ENCODE data around the gene ATP6V0B.

The ATP6V0B gene

DNA sequence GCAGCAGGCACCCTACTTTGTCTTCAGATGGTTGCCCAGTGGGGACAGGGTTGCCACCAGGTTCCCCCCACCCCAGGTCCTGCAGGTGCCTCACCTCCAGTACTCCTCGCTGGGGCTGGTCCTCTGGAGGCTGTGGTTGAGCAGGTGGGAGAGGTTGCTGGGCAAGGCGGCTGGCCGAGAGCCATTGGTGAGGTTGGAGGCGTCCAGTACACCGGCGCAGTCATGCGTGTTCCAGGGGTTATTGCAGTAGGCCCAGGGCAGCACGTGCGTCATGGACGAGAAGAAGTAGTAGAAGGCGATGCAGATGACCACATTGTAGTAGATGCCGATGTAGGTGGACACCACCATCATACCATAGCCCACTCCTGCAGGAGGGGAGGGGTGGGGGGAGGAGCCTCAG lies 33.5 kb downstream of the ATP6V0B start:
- DNase-seq: no peak

DNA sequence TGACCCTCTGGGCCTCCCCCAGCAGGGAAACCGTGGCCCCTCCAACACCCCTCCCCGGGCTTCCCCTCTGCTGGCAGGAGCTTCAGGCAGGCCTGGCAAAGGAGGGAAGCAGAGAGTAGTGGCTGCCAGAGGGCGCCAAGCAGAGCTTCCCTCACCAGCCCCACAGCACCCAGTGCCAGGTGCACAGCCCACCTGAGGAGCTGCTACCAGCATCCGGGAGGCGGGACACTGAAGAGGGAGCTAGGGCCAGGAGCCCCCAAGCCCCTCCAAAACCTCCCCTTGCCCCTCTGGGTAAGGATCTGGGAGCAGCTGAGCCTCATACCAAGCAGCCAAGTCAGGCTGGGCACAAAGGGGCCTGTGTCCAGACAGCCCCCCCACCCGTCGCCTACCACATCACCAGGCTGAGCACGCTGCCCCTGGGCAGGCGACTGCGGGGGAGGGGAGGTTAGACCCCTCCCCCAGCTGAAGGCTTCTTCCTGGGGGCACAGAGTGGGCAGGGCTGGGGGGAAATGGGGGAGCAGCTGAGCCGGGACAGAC lies 36.2 kb downstream of the ATP6V0B start:
- DNase-seq: no peak

DNA sequence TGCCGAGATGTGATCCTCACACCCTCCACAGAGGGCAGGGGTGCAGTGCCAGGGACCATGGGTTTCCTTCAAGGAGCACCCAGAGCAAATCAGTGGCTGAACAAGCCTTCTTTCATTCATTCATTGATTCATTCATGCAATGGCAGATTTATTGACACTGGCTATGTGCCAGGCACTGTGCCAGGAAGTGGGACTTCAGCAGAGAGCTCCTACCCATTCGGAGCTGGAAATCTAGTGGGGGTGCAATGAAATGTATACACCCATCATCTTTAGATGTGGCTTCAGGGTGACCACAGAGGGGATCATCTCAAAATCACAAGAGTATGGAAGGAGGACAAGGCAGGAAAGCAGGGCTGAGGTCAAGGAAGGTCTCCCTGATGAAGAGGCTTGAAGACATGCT lies 37.6 kb downstream of the ATP6V0B start:
- DNase-seq: no peak

DNA sequence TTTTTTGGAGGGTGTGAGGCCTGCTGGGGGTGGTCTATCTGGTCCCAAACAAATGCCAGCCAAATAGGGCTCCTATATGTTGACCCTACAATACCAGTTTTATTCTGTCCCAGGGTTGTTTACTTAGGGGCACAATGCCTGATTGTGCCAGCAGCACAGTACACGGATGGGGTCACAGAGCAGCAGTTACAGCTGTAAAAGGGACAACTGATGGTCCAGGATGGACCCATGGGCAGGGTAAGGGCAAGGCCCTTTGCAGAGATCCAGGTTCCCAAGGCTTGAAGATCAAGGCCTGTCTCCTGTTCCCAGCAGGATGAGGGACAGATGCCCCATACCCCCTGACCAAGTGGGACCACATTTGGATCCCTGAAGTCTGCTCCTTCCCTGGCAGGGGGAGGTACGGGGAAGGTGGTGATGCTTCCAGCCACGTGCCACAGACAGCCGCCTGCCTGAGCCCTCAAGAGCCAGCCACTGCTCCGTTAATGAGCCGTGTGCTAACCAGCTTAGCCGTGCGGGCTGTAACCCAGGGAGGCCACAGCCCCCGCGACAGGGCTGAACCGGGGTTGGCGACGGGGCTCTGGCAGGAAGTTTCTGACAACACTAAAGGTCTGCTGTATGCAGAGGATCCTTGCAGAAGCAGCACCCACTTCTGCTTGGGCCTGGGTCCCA lies 38.3 kb downstream of the ATP6V0B start:
- DNase-seq: no peak

DNA sequence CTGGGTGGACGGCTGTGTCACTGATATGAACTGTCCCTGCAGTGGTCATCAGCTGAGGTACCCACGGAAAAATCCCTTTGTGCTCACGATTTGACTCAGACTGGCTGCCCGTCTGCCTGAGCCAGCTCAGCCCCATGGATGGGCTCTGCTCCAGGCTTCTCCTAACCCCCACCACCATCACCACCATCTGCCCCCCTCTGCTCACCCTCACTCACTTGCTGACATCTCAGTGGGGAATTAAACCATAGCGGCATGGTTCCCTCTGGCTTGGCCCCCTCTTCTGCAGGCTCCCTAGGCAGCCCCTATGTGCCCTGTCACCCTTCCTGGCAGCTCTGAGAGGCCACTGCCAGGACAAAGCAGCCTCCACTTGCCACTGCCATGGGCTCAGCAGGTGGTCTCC lies 39.2 kb downstream of the ATP6V0B start:
- DNase-seq: no peak

DNA sequence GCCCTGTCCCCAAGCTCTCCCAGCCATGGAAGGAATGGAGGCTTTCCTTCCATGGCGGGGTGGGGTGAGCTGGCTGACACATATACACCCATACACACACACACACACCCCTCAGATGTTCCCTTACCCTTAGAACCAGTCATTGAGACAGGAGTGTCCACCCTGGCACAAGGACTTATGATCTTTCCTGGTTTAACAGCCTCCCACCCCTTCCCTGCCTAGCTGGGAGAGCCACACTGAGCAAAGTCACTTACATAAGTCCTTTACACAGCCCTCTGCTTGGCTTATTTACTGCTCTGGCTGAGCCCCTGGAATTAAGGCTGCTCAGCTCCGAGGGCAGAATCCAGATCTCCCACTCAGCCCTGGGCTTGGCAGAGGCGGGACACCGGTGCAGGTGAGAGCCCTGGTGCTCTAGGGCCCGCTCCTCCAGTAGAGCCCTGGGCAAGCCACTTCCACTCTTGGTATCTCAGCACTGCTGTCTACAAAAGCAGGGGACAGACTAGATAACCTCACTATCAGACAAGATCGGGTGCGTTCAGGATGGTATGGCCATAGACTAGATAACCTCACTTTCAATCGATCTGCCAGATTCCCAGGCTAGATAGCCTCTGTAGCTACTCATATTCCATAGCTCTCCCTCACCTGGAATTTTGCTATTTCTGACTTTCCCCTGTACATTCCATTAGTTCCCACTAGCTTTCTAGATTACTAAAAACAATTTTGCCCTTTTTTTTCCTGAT lies 39.8 kb downstream of the ATP6V0B start:
- no peak for DNase-seq

DNA sequence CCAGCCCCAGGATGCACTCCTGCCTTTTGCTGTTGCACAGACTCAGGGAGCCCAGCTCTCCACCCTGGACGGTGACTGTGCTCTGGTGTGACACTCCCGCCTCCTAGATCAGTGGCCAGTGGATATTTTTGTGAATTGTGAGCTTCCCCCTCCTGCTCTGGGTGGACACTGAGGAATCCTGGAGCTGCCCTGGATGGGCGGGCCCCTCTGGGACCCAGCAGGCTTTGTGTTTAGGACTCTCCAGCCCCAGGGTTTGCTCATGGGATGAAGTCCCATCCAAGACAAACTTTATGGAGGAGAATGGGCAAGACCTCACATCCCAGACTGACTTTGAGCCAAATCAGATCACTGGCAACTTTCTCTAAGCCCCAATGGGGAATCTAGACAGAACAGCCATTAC lies 40.4 kb downstream of the ATP6V0B start:
- no peak for DNase-seq

DNA sequence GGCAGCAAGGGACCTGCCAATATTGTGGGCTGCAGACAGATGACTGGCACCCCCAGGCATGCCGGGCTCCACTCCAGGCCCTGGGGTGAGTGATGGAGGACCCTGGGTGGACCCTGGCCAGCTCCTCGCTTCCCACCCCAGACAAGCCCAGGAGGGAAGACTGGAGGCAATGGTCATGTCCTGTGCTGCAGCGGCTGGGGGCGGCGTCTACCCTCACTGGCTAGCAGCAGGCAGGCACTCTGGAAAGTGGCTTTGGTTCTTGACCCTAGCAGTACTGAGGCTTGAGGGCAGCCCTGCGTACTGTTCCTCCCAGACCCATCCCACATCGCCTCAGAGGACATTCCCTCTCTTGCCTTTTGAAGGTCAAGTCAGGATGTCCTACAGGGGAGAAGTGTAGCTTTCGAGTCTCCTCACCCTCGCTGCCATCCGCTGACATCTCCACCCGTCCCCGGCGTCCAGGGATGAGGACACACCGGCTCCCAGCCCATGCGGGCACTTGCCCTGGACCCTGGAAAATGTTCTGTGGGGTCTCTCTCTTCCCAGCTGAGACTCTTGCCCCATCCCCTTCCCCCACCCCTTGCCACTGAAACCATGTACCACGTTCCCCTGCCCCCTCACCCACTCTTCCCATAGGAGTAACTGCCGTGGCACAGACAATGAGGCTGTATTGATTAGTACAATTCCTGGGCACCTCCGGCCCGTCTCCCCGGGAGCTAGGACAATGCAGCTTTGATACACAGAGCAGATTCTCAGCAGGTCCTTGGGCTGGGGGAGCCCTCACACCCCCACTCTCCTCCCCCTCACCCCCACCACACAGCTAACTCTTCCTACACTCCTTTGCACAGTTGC lies 41.5 kb downstream of the ATP6V0B start:
- no peak for DNase-seq

DNA sequence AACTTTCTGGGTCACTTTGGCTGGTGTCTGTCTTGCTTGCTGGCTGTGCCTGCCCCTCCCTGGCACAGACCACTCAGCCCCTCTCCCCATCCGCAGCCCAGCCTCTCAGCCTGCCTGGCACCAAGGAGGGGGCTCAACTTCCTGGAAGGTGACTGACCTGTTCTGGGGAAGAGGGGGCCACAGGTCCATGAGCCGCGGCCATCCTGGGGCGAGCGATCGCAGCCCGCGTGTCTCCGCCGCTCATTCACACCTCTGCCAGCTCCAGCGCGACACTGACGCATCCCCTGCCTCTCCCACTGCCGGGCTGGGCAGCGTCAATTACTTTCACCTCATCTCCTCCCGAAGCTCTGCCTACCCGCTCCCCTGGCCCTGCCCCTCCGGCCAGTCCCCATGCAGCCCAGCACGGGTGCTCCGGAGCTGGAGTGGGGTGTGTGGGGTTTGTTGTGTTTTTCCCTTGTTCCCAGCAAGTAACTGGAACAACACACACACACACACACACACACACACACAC lies 42.2 kb downstream of the ATP6V0B start:
- no peak for DNase-seq

DNA sequence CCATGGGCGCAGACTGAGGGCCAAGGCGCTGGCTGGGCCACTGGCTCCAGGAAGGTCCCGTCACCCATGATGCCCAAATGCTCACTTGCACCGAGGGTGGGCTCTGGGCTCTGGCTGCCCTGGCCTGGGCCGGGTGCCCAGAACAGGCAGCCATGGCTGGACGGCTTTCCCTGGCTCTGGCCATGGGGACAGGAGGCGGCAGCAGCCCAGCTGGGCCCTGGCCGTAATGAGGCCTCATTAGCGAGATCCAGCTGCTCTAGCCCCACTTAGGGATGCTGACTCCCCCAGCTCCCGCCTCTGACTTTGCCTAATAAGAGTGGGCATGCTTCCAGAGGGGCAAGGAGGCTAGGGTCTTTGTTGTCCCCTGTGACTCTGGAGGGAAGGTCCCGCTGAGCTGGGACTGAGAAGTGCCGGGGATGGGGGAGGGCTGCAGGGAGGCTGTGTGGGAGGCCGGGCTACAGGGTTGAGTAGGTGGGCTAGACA lies 44.7 kb downstream of the ATP6V0B start:
- no peak for DNase-seq

DNA sequence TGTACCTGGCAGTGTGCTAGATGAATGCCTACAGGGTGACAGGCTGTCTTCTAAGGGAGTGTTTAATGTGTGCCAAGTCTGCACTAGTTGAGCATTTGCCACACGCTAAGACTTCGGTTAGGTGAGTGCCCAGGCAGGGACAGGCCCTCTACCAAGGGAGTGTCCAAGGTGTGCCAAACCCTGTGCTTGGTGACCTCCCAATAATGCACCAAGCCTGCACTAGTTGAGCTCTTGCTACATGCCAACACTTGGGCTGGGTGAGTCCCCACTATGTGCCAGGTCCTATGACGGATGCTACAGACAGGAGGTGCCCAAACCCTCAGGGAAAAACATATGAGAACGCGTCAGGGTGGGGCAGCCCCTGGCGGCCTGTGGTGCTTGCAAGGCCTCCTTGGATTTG lies 45.7 kb downstream of the ATP6V0B start:
- DNase-seq: no peak

DNA sequence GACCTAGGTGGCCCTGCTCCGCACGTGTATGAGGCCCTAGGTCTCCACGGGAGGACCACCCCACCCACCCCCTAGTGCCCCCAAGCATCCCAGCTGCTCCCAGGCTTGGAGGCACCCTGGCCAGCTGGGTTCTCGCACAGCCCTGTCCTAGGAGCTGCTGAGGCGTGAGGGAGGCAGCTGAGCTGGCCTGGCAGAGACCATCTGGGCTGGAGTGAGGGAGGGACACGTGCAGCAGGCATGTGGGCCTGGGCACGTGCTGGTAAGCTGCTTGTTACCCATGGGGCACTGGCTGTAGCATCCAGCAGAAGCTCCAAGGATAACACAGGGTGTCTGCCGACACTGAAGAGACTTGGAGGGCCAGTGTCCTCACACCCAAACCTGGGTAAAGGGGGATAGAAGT lies 46.4 kb downstream of the ATP6V0B start:
- DNase-seq: no peak

DNA sequence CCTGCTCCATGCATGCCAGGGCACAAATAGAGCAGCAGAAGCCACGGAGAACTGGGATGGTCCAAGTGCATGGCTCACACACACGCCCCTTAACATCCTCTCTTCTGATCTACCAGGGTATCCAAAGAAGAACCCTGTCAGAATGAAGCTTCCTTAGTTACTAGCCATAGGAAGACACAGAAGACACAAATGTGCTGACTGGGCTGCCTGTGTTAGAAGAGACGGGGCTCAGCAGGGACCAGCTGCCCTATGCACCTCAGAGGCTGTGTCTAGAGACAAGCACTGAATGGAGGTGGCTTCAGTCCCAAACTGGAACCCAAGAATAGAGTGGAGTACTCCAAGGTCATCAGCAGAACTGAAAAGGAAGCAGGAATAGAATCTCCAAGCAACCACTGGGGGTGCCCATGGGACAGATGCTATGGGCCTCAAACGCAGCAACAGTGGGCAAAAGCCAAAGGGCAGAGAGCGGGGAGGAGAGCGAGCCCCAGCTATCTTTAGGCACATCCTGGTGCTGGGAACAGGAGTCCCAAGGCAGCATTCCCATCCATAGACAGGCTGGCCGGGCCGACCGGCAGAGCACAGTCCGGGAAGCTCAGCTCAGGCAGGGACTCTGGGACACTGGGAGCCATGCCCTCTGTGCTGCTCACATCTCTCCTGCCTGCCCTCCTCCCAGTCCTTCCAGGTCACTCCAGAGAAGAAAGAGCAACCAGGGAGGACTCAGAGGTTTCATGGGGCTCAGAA lies 47.0 kb downstream of the ATP6V0B start:
- DNase-seq: no peak

DNA sequence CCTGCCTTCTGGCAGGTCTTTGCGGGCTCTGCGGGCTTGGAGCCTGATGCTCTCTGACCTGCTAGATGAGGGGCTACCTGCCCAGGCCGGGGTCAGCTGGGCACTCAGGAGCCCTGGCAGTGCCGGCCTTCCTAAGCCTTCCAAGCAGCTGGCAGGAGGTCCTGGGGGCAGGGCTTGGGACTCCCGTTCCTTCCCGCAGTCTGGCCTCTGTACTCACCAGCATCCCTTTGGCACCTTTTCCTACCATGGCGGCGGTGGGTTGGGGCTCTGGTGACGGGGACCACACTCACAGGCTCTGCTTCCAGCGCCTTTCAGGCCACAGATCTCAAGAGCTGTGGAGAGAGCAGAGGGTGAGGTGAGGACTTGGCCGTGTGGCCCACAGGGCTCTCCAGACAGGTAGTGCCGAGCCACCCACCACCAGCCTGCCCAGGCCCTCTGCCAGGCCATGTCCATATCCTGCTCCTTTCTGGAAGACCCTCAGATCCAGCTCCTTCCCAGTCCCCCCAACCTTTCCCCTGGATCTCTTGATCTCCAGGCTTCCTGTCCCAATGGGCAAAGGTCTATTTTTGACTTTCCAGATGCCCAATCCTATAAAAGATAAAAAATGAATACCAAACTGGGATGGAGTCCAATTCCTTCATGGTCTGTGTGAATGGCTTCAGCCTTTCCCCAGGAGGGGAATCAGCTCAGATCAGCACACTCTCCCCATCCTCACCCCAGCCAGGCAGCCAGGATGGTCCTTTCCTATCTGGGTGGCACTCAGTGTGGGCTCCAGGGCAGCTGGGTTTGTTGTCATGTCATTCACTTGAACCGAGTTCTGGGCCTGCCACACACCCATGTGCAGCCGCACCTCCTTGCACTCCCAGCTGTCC lies 49.5 kb downstream of the ATP6V0B start:
- DNase-seq: no peak

DNA sequence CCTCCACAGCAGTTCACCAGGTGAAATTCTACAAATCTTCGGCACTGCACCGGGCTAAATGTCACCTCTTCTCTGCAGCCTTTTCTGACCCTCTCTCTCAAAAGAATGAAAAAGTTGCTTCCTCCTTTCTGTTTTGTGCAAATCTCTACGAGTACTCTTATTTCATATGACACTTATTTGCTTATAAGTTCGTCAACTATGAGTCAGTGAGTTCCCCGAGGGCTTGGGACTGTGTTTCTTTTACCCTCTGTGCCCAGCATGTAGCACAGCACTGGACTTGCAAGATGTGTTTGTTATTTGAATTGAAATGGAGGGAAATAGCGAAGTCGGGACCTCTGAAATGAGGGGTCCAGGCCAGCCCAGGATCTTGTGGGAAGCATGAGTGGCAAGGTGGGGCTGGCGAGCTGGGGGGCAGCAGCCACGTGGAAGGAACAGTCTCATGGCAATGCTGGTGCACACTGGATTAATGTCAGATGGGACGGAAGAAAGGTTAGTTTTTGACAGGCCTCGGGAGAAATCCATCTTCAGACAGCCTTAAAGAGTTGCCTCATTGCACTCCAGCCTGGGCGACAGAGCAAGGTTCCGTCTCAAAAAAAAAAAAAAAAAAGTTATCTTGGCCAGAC lies 50.3 kb downstream of the ATP6V0B start:
- DNase-seq: no peak

DNA sequence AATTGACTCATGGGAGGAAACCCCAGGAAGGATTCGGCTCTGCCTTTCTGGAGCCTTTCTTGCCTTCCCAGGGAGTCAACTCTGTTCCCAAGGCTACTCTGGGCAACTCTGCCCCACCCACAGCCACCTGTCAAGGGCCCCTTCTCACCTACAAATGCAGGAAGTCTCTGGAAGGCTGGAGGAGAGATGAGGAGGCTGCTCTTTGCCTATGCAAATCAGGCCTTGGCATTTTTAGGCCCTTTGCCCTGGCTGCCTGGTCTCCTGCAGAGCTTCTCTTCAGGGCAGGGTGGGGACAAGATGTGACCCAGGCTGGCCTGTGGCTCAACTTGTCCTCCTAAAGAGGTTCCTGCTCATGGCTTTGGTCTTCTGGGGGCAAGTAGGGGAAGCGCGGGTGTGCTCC lies 51.1 kb downstream of the ATP6V0B start:
- DNase-seq: no peak

DNA sequence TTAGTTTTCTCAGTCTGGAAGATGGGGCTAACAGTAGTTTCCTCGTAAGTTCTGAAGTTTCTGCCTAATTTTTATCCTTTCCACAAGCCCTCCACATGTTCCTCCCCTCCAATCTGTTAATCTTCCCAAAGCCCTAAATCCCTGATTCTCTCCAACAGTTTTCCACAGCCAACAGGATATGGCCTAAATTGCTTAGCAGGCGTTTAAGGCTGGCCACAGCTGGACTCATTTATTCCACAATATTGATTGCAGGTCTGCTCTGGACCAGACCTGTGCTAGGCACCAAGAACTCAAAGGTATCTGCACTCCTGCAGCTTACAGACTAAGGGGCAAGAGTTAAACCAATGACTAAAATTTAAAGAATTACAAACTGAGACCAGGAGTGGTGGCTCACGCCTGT lies 52.6 kb downstream of the ATP6V0B start:
- no peak for DNase-seq

Measured in stimulated activated CD4-positive, alpha-beta T cell treated with anti-CD3 and anti-CD28 coated beads, Interleukin-4, amount 100 ng/mL, for 1 hour (primary cell).